Right hindlimb (tissue), 1 donor: ENCODE results near the gene USP32.
"Not testable (repeated sequence)": the region's sequence is repeated elsewhere in the genome, so short reads cannot be mapped to it uniquely, and the experiment has no call there.

ENCODE experiments used
- DNase-seq: peaks from one replicate; pipeline ENCODE4 v3.0.0-alpha.2; 2018

Gene USP32

DNA sequence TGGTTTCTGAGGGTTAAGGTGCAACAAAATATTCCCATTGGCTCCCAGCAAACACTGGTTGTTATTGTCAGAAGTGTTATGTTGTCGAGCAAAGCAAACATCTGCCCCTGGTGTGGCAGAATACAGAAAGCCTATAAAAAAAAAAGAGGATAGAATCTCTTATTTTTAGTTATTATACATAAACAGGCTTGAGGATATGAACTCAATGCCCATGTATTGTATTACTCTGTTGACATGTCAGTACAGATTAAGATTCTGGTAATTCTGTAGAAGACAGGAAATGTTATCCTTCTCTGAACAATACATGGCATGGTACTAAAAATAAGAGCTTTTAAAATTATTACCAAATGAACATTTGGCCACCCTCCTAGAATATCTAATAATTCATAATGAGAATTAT is 168.5 kb downstream of the USP32 start:
- DNase-seq = no peak

DNA sequence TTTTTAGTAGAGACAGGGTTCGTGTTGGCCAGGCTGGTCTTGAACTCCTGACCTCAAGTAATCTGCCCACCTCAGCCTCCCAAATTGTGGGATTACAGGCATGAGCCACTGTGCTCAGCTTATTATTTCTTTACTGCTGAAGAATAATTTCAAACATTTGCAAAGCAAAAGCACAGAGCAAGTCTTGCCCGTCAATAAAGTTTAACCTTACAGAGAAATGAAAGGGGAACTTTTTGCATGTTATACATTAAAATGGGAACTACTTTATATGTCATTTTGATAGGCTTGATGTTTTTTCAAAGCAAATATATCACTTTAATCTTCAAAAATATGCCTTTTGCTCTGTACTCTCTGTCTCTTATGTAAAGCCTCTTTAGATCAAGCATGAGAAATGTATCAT is 173.2 kb downstream of the USP32 start:
- DNase-seq = not testable (repeated sequence)

DNA sequence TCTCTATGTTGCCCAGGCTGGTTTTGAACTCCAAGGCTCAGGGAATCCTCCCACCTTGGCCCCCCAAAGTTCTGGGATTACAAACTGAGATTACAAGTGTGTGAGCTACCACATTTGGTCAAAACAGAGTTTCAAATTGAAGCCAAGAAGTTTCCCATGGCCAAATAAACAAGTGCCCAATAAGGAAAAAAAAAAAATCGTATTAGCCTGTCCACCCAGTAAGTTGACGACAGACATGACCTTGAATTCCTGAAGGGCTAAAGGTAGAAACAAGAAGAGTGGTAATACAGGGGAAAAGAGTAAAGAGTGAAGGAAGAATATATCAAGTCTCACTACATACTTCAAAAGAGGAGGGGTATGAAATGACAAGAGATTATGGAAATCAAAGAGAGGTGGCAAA is 176.0 kb downstream of the USP32 start:
- DNase-seq = not testable (repeated sequence)

DNA sequence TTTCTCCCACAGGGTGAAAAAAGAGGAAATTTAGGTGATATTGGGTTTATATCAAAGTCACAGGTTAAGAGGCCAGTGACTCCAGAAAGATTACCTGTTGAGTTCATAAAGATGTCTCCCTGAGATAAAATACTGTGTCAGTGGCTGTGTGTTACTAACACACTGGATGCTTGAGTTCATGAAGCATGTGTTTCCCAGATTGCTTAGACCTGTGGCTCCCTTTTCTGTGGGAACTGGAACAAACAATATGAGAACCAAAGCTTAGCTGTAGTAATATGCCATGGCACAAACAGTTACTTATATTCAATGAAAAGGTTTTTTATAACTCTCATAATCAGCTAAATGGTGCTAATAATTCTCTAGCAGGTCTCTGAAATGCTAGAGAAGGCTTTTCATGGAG is 180.7 kb downstream of the USP32 start:
- not testable (repeated sequence) for DNase-seq

DNA sequence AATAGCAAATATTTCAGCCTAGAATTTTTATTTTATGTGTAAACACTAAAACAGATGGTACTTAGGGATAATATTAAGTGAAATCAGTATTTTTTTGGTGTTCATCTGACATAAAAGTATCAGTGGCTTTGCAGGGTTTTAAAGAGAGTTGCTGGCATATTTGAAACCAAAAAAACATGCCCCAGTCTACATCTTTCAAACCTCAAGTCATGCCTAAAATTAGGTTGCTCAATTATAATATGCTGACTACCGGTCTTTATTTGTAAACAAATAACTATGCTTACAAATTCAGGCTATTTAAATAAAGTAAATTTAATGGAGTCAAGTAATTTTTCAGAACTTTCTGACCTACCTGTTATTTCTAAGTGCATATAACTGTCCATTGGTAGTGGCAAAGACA is 183.6 kb downstream of the USP32 start:
- not testable (repeated sequence) for DNase-seq

DNA sequence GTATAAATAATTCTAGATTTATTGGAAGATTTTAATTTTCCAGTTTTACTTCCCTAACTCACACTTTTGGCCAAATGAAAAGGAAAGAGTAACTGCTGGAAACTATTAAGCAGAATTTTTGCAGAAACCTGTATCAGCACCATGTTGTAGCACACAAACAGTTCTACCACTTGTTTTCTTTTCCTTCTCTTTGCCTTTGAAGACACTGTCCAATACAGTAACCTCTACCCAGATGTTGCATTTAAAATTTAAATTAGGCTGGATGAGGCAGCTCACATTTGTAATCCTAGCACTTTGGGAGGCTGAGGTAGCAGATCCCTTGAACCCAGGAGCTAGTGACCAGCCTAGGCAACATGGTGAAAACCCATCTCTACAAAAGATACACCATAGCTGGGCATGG is 186.2 kb downstream of the USP32 start:
- not testable (repeated sequence) for DNase-seq

DNA sequence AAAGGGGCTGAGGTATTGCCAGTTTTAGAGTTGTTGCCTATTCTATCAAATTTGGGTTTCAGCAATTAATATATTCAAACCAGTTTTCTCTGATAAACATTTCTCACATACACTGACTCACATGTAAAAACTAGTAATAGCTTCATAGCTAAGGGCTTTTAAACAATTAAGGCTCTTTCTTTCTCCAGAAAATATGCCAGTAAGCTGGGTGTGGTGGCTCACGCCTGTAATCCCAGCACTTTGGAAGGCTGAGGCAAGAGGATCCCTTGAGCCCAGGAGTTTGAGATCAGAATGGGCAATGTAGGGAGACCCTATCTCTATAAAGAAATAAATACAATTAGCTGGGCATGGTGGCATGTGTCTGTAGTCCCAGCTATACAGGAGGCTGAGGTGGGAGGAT is 193.3 kb downstream of the USP32 start:
- not testable (repeated sequence) for DNase-seq

DNA sequence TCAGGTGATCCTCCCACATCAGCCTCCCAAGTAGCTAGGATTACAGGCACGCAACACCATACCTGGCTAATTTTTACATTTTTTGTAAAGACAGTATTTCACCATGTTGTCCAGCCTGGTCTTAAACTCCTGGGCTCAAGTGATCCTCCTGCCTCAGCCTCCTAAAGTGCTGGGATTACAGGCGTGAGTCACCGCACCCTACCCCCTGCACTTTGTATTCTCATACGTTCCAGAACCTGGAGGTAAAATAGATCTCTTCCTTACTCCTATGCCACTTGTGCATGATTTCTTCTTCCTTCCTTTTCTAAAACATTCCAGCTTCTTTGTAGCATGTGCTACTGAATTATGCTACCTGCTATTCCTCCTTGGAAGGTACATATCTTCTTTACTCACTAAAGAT is 197.8 kb downstream of the USP32 start:
- DNase-seq = not testable (repeated sequence)

DNA sequence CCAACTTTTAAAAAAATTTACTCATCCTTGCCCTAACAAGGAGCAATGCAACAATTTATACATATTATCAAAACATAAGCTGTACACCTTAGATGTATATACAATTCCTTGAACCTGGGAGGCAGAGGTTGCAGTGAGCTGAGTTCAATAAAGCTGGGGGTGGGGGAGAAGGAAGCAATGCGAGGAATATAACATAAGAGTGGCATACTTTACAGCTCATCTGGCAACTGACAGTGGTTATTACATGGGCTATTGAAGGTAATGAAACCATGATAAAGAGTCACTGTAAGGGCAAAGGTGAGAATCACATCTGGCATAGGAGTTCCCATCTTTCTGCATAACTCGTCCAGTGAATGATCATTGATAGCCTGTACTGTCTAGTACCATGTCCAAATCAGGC is 198.5 kb downstream of the USP32 start:
- no peak for DNase-seq

DNA sequence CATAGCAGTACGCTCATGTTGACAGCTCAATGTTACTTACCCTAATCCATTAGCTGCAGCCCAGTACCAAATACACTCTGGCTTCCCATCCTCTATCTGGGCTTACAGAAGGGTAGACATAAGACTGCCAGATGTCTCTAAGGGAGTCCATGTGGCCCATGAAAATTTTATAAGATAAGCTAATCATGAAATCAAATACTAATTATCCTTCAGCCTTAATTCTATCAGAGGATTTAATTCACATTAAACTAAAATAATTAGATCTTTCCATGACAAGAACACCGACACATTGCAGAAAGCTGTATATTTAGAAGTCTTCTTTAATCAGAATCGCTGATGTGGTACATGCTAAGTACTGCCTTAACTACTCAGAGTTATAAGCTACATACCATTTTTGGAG is 198.9 kb downstream of the USP32 start:
- not testable (repeated sequence) for DNase-seq

DNA sequence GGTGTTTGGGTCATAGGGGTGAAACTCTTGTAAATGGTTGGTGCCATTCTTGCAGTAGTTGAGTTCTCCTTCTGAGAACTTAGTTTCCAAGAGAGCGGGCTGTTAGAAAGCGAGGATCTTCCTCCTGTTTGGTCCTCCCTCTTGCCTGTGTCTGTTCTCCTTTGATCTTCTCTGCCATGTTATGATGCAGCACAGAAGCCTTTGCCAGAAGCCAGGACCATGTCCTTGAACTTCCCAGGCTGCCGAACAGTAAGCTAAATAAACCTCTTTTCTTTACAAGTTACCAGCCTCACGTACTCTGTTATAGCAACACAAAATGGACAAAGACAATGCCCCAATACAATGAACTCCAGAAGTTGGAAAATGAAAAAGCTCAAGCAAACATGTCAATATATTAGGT is 201.9 kb downstream of the USP32 start:
- not testable (repeated sequence) for DNase-seq

DNA sequence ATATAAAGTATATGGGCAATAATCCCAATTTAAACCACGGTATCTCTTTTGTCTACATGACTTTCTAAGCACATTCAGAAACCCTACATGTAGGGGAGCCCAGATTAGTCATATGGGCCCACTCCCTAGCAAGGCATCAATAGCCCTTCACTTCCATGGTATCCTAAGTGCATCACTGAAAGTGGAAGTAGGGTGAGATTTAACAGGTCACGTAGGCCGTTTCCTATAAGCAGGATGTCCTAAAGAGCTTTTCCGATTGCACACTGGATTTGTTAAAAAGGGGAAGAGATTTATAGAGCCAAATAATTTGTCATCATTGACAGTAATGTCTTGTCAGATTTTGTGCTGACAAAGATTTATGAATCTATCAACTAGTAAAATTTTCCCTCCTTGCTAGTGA is 203.2 kb downstream of the USP32 start:
- no peak for DNase-seq

DNA sequence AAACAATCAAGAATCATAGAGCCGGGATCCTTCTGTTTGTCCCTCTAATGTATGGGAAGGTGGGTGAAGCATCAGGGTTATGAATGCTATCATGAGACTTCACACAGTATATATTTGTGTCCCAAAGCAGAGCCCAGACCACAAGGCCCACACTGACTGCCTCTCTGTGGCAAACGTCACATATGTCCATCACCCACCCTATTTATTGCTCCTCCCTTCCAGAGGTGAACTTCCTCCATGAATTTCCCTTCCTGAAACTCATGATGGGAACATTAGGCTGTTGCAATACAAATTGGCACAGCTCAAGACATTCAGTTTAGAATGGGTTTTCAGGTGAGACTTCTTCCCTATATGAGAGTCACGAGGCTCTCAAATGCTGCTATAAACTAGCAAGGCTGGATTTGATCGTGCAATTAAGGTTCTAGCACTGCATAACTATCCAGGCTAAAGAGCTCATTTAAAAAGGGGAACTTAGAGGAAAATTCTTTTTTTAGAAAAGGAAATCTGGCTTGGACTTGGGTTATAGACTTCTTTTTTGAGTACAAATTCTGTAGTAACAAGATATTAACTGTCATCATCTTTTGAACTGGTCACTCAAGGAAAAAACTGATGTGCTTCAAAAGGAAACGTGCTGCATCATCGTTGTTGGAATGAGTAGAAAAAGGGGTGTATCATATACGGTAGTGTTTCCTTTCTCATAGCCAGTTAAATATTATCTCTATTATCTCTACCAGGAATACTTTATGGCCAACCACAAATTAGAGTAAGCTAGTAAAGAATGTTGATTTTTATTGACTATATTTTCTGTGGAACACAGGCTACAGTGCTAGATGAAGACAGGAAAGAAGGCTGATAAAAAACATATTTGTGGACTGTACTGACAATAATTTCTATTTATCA is 204.8 kb downstream of the USP32 start:
- not testable (repeated sequence) for DNase-seq

DNA sequence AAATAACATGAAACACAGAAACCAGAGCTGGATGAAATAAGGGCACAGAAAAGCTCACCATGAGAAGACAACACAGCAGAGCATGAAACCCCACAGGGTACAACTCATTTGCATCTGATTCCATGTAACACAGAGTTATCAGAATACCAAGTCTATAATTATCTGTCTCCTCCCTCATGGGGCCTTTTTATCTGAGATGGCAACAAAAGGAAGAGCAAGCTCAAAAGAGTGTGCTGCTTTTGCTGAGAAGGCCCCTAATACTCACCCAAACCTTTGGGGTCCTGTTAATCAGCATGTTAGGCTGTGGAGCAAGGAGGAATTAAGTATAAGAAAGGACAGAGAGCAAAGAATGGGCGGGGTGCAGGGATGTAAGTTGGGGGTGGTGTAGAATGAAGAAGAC is 205.6 kb downstream of the USP32 start:
- DNase-seq = not testable (repeated sequence)

DNA sequence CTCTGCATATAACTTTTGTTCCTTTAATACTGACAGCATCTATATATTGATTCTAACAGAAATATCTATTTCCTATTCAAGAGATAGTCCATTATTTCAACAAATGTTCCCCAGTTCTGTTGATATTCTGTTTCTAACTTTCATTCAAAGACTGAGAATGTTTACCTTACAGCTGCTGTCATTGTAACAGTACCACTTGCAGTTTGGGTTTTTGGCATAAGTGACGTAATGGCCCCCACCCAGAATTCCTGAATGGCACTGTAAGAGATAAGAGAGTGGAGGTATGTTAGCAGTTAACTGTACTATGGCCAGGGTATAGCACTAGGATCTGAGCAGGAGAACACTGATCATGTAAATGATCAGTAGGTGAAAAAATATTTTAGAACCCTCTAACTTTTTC is 211.6 kb downstream of the USP32 start:
- DNase-seq = not testable (repeated sequence)

DNA sequence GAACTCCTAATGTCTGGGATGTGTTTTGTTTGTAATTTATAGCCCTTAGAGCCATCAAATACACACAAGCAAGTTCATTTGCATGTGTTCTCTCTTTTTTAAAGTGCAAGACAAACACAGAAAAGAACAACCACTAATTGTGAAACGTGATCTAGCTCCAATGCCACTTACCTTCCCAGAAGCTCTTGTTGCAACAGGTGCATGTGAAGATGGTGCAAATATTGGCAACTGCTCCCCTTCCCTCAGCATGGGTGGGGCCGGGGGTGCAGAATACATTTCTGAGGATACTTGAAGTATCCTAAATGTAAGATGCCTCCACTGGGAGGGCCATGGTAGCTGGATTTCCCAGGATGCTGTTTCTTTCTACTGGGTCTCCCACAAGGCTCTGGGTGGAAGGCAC is 213.8 kb downstream of the USP32 start:
- DNase-seq = not testable (repeated sequence)

DNA sequence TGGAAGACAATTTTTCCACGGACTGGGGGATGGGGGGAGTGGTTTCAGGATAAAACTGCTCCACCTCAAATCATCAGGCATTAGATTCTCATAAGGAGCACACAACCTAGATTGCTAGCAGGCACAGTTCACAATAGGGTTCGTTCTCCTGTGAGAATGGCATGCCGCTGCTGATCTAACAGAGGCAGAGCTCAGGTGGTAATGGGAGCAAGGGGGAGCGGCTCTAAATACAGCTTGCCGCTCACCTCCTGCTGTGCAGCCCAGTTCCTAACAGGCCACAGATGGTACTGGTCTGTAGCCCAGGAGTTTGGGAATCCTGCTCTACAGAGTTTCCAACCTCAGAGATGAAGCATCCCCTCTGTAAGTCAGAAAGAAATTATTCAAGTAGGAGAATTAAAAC is 215.2 kb downstream of the USP32 start:
- DNase-seq = not testable (repeated sequence)

DNA sequence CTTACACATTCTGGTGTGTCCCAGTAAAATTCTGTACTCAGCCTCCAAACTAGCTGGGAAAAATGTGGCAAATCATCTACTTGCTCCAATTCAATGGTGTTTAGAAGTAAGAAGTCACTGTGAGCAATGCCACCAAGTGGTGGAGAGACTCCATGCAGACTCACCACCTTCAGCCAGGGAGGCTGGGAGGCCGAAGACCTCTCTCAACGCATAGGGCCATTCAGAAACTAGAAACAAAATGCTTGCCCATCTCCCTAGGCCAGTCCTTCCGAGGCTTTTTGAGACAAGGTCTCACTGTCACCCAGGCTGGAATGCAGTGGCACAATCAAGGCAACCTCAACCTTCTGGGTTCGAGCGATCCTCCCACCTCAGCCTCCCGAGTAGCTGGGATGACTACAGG is 217.2 kb downstream of the USP32 start:
- not testable (repeated sequence) for DNase-seq

DNA sequence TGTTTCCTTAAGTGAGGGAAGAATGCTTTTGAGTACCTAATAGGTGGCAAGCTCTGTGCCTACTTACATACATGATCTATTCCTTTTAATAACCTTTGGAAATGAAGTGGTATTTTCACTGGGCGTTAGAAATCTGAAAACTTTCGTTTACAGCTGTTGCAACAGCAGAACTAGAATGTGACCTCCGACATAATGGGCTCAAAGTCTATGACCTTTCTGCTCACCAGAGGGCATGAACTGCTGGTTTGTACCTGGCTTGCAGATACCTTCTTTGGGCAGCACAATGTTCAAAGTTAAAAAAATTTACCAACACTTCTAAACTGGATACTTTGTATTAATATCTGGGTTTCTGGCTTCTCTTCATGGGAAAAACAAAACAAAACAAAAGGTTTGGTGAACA is 217.9 kb downstream of the USP32 start:
- DNase-seq = no peak

DNA sequence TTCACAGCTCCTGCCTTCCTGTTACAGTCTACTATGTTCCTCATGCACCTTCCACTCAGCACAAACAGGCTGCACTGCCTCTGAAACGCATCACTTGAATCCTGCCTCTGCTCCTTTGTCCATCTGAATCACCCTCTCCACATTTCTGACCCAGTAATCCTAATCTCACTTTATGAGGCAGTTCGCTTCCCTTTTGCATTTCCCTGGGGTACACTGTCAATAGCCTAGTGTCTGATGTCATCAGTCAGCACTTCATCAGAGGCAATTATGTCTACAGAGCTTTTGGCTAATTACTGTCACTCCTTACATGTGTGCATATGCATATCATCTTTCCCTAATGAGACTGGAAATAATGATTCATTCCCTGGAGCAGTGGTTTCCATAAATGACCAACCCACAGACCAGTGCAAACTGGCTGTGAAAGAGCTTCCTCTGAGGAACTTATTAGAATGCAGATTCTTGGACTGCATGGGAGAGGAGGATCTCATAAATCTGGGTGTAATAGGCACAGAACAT is 218.6 kb downstream of the USP32 start:
- DNase-seq = no peak

DNA sequence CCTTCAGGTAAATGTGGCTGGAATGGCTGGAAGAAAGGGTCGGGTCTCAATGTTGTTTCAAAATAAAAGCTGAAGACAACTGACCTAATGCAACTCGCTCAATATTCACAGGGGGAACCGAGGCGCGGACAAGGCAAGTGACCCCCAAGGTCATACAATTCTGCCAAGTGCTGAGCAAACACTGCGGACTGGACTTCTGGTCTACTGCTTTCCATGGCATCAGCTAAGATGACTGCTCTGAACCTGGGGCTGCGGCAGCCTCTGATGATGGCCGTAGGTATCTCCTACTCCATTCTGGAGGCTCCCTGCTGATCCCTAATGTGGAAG is 220.2 kb downstream of the USP32 start:
- no peak for DNase-seq

DNA sequence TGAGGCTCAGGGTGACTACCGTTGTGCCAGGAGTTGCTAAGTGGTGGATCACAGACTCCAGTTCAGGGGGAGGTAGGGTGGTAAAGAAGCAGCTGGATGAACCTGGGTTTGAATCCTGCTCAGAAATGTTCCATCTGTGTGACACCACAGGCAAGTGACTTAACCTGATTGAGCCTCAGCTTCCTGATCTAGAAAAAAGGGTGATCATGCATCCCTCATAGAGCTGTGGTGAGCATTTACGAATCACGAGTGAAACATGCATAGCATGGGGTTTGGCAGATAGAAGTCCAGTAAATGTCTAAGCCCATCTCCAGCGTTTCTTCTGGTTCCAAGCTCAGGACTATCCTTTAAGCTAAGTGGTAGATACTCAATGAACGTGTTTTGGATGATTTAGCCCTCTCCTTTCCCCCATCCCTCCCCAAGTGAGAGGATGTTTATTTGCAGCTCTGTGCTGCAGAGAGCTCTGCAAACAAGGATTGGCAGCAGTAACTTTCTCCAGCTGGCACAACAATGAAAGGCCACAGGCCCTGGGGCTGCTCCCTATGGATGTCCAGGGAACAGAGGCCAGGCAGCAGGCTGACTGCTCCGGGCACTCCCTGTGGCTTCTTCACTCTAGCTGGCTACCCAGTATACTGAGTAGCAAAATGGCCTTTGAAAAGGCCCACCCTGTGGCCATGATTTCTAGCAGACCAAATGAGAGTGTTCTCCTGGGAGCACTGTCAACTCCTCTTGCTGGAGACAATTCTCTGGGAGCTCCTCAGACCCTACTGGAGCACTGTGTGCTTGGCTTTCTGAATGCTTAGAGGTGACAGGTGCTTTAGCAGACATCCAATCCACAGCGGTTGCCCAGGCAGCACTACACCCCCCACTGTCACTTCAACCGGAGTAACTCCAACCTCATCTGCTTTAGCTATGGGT is 220.8 kb downstream of the USP32 start:
- no peak for DNase-seq
